Trophoblast cell (in vitro differentiated cells and primary cell): ENCODE measurements around the gene CD163.
"Not testable (repeated sequence)": the region's sequence is repeated elsewhere in the genome, so short reads cannot be mapped to it uniquely, and the experiment has no call there.

Experiments
- DNase-seq, 2 donors: peaks; one replicate each; pipeline ENCODE4 v3.0.0-alpha.2; 2016
- H2AFZ ChIP-seq: 2 replicates; pipeline ENCODE4 v1.6.1; 2013; ENCODE audit warnings: low read length, moderate library complexity, mild to moderate bottlenecking; ENCODE audit not compliant: insufficient read depth, poor library complexity
- H2AK5ac ChIP-seq: 2 replicates; pipeline ENCODE4 v1.6.1; 2013; ENCODE audit warnings: mild to moderate bottlenecking, low read length
- H2BK120ac ChIP-seq: 2 replicates; pipeline ENCODE4 v1.6.1; 2013; ENCODE audit warnings: low read length, mild to moderate bottlenecking, moderate library complexity; ENCODE audit not compliant: insufficient read depth, poor library complexity
- H2BK12ac ChIP-seq: 2 replicates; pipeline ENCODE4 v1.6.1; 2013; ENCODE audit warnings: mild to moderate bottlenecking, low read length, moderate library complexity
- H2BK5ac ChIP-seq: 2 replicates; pipeline ENCODE4 v1.6.1; 2013; ENCODE audit warnings: low read length, low read depth, moderate library complexity, mild to moderate bottlenecking; ENCODE audit not compliant: poor library complexity
- H3K14ac ChIP-seq: 2 replicates; pipeline ENCODE4 v1.6.1; 2013; ENCODE audit warnings: mild to moderate bottlenecking, low read length
- H3K18ac ChIP-seq: 2 replicates; pipeline ENCODE4 v1.6.1; 2013; ENCODE audit warnings: mild to moderate bottlenecking, low read length
- H3K23ac ChIP-seq: 2 replicates; pipeline ENCODE4 v1.6.1; 2013; ENCODE audit warnings: low read length
- H3K27ac ChIP-seq: 2 replicates; pipeline ENCODE4 v1.5.1; 2013; ENCODE audit warnings: low read depth, mild to moderate bottlenecking, inconsistent platforms, low read length, moderate library complexity
- H3K27me3 ChIP-seq: 2 replicates; pipeline ENCODE4 v1.6.1; 2013; ENCODE audit warnings: inconsistent platforms, mild to moderate bottlenecking, low read length, moderate library complexity; ENCODE audit not compliant: insufficient read depth
- H3K36me3 ChIP-seq, 2 experiments: 1 replicate in 1 of 2; 2 replicates in 1 of 2; pipeline ENCODE4 v1.6.1; 2013; ENCODE audit warnings: low read length in 2 of 2, mild to moderate bottlenecking in 2 of 2, moderate library complexity in 1 of 2; ENCODE audit not compliant: insufficient read depth in 2 of 2, control insufficient read depth in 1 of 2
- H3K4ac ChIP-seq: 2 replicates; pipeline ENCODE4 v1.6.1; 2013; ENCODE audit warnings: low read depth, mild to moderate bottlenecking, low read length, moderate library complexity
- H3K4me1 ChIP-seq, 2 experiments: 1 replicate in 1 of 2; 2 replicates in 1 of 2; pipeline ENCODE4 v1.6.1; 2013; ENCODE audit warnings: low read length in 2 of 2, mild to moderate bottlenecking in 2 of 2, moderate library complexity in 1 of 2; ENCODE audit not compliant: insufficient read depth in 2 of 2, control insufficient read depth in 1 of 2
- H3K4me2 ChIP-seq: 2 replicates; pipeline ENCODE4 v1.6.1; 2013; ENCODE audit warnings: inconsistent platforms, mild to moderate bottlenecking, low read length, moderate library complexity
- H3K4me3 ChIP-seq: 2 replicates; pipeline ENCODE4 v1.5.1; 2013; ENCODE audit warnings: mild to moderate bottlenecking, low read depth, low read length, inconsistent platforms
- H3K79me1 ChIP-seq: one replicate; pipeline ENCODE4 v1.6.1; 2013; ENCODE audit warnings: low read length
- H3K79me2 ChIP-seq: 2 replicates; pipeline ENCODE4 v1.6.1; 2013; ENCODE audit warnings: low read length, mild to moderate bottlenecking; ENCODE audit not compliant: control insufficient read depth, insufficient read depth, poor library complexity
- H3K9ac ChIP-seq: 2 replicates; pipeline ENCODE4 v1.6.1; 2013; ENCODE audit warnings: mild to moderate bottlenecking, low read length
- H3K9me3 ChIP-seq: 2 replicates; pipeline ENCODE4 v1.6.1; 2013; ENCODE audit warnings: low read depth, mild to moderate bottlenecking, control low read depth, inconsistent platforms, low read length; ENCODE audit not compliant: insufficient read depth
- H4K12ac ChIP-seq: 2 replicates; pipeline ENCODE4 v1.6.1; 2013; ENCODE audit warnings: low read depth, mild to moderate bottlenecking, low read length, moderate library complexity
- H4K8ac ChIP-seq: 2 replicates; pipeline ENCODE4 v1.6.1; 2013; ENCODE audit warnings: low read depth, mild to moderate bottlenecking, low read length, moderate library complexity
- H4K91ac ChIP-seq: one replicate; pipeline ENCODE4 v1.6.1; 2013; ENCODE audit warnings: low read depth, mild to moderate bottlenecking, low read length, moderate library complexity
- WGBS: extraction: QIAGEN DNeasy Blood & Tissue Kit; methylation state at CpG from one replicate; pipeline ENCODE4 v1.1.7; 2013; ENCODE audit warnings: missing lambda C conversion rate; ENCODE audit not compliant: insufficient read length, insufficient coverage; ENCODE audit errors: extremely low coverage; 5-methylcytosine and 5-hydroxymethylcytosine counted together

The CD163 gene

DNA sequence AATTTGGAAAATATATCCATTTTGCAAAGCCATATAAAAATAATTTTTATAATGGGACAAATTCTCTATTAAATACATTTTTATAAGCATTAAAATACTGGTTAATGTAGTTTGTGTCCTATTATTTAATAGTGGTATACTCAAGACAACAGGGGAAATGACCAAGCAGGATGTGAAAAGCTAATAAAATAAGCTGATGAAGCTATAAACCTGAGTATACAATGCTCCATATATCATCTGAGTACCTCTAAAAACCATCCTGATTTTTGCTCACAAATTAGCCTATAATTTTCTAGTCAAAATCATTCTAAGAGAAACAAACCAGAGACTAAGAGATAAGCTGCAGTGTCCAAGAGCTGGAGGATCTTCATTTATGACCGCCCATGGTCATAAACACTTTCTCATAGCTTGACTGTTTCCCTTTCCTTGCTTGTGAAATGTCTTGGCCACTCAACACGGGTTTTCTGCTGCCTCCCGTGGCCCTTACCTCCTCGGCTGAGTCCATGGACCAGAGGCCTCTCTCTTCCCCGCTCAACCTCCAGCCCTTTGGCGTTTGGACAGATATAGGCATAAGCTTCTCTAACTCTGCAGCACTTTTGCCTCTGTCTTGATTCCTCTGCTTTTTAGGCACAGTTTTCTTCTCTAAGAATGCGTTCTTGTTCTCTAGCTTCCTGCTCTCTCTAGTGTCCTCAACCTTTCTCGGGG, 65.1 kb downstream of the CD163 start:
- H2BK12ac ChIP-seq, H2BK5ac ChIP-seq, H3K4ac ChIP-seq, H3K79me2 ChIP-seq, DNase-seq, H3K14ac ChIP-seq, H2AFZ ChIP-seq, H3K4me1 ChIP-seq, H4K91ac ChIP-seq, H4K12ac ChIP-seq, H3K9ac ChIP-seq, H3K23ac ChIP-seq, H3K9me3 ChIP-seq, H4K8ac ChIP-seq, H3K4me3 ChIP-seq, H2AK5ac ChIP-seq, H3K79me1 ChIP-seq, H3K27ac ChIP-seq, H3K4me2 ChIP-seq, H3K27me3 ChIP-seq, H2BK120ac ChIP-seq, H3K18ac ChIP-seq, H3K36me3 ChIP-seq: not testable (repeated sequence)
- no CpG with 5 or more reads among the region's 8 CpGs for WGBS

DNA sequence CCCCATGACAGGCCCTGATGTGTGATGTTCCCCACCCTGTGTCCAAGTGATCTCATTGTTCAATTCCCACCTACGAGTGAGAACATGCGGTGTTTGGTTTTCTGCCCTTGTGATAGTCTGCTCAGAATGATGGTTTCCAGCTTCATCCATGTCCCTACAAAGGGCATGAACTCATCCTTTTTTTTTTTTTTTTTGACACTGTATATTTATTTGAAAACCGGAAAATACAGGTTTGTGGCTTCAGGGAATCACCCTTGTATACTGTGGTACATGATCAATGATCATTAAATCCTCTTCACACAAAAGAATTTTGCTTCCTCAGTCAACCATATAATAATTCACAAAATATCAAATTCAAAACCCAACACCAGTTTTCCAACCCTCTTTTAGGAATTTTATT, 66.1 kb downstream of the CD163 start:
- H3K4me2 ChIP-seq, H3K23ac ChIP-seq, H2AFZ ChIP-seq, H3K79me1 ChIP-seq, H2BK5ac ChIP-seq, H3K4me3 ChIP-seq, H2AK5ac ChIP-seq, H3K27me3 ChIP-seq, DNase-seq, H3K18ac ChIP-seq, H3K79me2 ChIP-seq, H3K9me3 ChIP-seq, H2BK120ac ChIP-seq, H4K8ac ChIP-seq, H3K14ac ChIP-seq, H3K9ac ChIP-seq, H3K36me3 ChIP-seq, H3K4me1 ChIP-seq, H3K27ac ChIP-seq, H4K91ac ChIP-seq, H4K12ac ChIP-seq, H2BK12ac ChIP-seq, H3K4ac ChIP-seq: not testable (repeated sequence)
- no CpG with 5 or more reads among the region's 3 CpGs for WGBS

DNA sequence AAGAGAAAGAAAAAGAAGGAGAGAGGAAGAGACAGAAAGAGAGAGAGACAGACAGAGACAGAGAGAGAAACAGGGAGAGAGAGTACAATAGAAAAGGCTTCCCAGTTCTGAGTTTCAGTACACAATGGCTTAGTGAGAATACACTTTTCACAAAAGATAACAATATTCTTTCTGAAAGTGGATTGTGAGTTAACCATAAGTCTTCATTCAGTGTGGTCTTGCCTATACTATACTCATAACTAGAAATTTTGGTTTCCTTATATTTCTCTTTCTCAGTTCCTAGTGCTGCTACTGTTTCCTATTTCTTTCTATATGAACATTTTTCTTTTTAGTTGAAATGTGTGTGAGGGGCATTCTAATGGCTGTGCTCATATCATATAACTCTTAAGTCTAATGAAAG, 68.9 kb downstream of the CD163 start:
- Histone ChIP-seq H3K9me3 (no peaks in the 10 kb centered on the region), H2BK5ac (no peak overlapping the region), H3K79me2 (no peaks in the 10 kb centered on the region), H3K4ac (no peak overlapping the region), H3K9ac (no peak overlapping the region), H2BK12ac (no peak overlapping the region), H3K27ac (no peak overlapping the region), H2AK5ac (no peak overlapping the region), H3K18ac (no peak overlapping the region), H4K91ac (no peak overlapping the region), H4K12ac (no peak overlapping the region), H2BK120ac (no peak overlapping the region), H3K79me1 (no peaks in the 10 kb centered on the region), H3K4me2 (no peak overlapping the region), H3K27me3 (no peaks in the 10 kb centered on the region), H3K4me3 (no peak overlapping the region), H3K23ac (no peak overlapping the region), H3K14ac (no peak overlapping the region), H3K36me3 (no peaks in the 10 kb centered on the region), H3K4me1 (peaks cover 0 to 2% of the 10 kb centered on the region in 2 experiments), H4K8ac (no peak overlapping the region), H2AFZ (no peak overlapping the region)
- DNase-seq: no peak

DNA sequence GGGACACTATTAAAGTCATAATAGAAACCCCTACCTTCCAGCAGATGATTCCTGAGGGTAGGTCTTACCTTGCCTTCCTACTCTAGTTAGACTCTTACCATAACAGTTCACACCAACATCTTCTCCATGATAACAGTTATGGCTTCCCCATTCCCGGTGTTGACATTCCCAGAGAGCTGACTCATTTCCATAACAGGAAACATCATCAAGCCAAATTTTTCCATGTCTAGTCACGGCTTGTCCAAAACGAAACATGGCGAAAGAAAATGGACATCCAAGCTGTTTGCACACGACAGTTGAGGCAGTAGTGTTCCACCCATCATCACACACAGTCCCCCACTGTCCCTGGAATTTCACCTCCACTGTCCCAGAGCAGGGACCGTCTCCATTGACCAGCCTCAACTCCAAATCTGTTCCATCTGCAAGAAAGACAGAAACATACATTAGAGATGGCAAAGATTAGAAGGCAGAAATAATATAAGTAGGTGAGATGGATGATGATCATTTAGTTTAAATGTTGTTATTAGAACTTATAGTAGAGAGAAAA, 70.2 kb downstream of the CD163 start:
- Histone ChIP-seq H3K27me3 (no peaks in the 10 kb centered on the region), H2AK5ac (no peak overlapping the region), H4K91ac (no peak overlapping the region), H4K12ac (no peak overlapping the region), H3K4ac (no peak overlapping the region), H3K14ac (no peak overlapping the region), H3K18ac (no peak overlapping the region), H3K27ac (no peak overlapping the region), H3K79me1 (no peaks in the 10 kb centered on the region), H4K8ac (no peak overlapping the region), H3K9me3 (no peaks in the 10 kb centered on the region), H3K4me2 (no peak overlapping the region), H3K9ac (no peak overlapping the region), H2BK120ac (no peak overlapping the region), H2BK12ac (no peak overlapping the region), H3K4me3 (no peak overlapping the region), H2AFZ (no peak overlapping the region), H2BK5ac (no peak overlapping the region), H3K4me1 (peaks cover 0 to 2% of the 10 kb centered on the region in 2 experiments), H3K23ac (no peak overlapping the region), H3K79me2 (no peaks in the 10 kb centered on the region), H3K36me3 (no peaks in the 10 kb centered on the region)
- peak; percentile 44 to 84 for DNase-seq
- WGBS: no CpG with 5 or more reads among the region's 6 CpGs
